ENCODE measurements around the gene LHPP.
"Not testable (repeated sequence)": the region's sequence is repeated elsewhere in the genome, so short reads cannot be mapped to it uniquely, and the experiment has no call there.

Gene LHPP

DNA sequence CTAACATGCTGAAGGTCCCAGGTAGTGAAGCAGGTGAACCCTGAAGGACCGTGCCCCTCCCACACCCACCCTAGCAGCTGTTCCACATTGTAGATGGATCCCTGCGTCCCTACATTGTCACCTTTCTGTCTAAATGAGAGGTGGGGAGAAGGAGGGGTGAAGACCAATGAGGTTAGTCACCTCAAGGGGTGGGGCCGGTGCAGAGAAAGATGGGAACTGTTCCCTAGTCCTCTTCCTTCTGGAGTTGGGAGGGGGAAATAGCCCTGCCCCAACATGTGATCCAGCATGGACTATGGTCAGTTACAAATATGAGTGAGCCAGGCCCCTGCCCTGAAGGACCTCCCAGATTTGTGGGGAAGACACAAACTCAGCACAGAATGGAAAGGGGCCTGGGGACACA lies 124.5 kb downstream of the LHPP start (continued):
- TF ChIP-seq ZNF654 (tag by site-specific recombination; IDR thresholded peaks at IDR 0.05; ENCODE audit: low read depth) (no peak), ZNF175 (tag by site-specific recombination; IDR thresholded peaks at IDR 0.05) (no peak), ZSCAN23 (tag by site-specific recombination; IDR thresholded peaks at IDR 0.05) (no peak)
- TF ChIP-seq, protein P1, sequence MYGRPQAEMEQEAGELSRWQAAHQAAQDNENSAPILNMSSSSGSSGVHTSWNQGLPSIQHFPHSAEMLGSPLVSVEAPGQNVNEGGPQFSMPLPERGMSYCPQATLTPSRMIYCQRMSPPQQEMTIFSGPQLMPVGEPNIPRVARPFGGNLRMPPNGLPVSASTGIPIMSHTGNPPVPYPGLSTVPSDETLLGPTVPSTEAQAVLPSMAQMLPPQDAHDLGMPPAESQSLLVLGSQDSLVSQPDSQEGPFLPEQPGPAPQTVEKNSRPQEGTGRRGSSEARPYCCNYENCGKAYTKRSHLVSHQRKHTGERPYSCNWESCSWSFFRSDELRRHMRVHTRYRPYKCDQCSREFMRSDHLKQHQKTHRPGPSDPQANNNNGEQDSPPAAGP (tag by site-specific recombination; IDR thresholded peaks at IDR 0.05), result no peak

DNA sequence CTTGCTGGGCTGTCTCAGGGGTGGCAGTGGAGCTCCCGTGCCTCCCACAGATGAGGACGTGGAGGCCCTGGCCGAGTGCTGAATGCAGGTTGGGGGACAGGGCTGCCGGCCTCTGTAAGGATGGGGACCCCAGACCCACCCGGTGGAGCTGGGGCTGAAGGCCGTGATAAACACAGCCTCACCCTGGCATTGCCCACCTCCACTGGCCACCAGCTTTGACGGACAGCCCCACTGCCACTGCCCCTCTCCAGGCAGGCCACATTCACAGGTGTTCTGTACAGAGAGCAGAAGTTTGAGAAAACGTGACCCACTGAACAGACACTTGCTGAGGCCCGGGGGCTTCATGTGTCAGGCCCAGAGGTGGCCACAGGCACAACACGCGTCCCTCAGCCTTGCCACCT lies 126.2 kb downstream of the LHPP start:
- Histone ChIP-seq H3K4me1 (ENCODE audit: control insufficient read depth, insufficient read depth, low read length) (no peaks in the 10 kb centered on the region), H3K9me3 (ENCODE audit: control insufficient read depth, insufficient read depth, low read depth, low read length) (no peaks in the 10 kb centered on the region), H3K36me3 (ENCODE audit: control insufficient read depth in 2 of 2, insufficient read depth in 1 of 2, low read length in 2 of 2) (no peaks in the 10 kb centered on the region), H3K4me3 (ENCODE audit: low read depth, low read length) (no peak overlapping the region), H3K27ac (ENCODE audit: extremely low read depth, low read depth, low read length) (no peak overlapping the region)
- ChIA-PET POLR2A (no interaction called here), CTCF (no interaction called here)
- TF ChIP-seq ZNF660 (tag by site-specific recombination; IDR thresholded peaks at IDR 0.05) (no peak), FEZF1 (tag by site-specific recombination; IDR thresholded peaks at IDR 0.05) (no peak), ZNF529 (tag by site-specific recombination; IDR thresholded peaks at IDR 0.05; ENCODE audit: insufficient replicate concordance) (no peak), ZNF629 (tag by site-specific recombination; IDR thresholded peaks at IDR 0.05) (no peak), SP3 (tag by site-specific recombination; IDR thresholded peaks at IDR 0.05) (no peak), RBAK (tag by site-specific recombination; IDR thresholded peaks at IDR 0.05) (no peak), ZNF121 (tag by site-specific recombination; IDR thresholded peaks at IDR 0.05) (no peak), ZNF596 (tag by site-specific recombination; IDR thresholded peaks at IDR 0.05) (no peak), ZNF777 (tag by site-specific recombination; IDR thresholded peaks at IDR 0.05; ENCODE audit: borderline replicate concordance) (no peak), ZNF404 (tag by site-specific recombination; IDR thresholded peaks at IDR 0.05) (no peak), KLF10 (tag by site-specific recombination; IDR thresholded peaks at IDR 0.05) (no peak), ZNF433 (tag by site-specific recombination; IDR thresholded peaks at IDR 0.05; ENCODE audit: low read depth) (no peak), ZNF555 (tag by site-specific recombination; conservative IDR thresholded peaks at IDR 0.05) (no peak), ZNF23 (tag by site-specific recombination; IDR thresholded peaks at IDR 0.05; ENCODE audit: borderline replicate concordance) (no peak)
- TF ChIP-seq, protein P2, sequence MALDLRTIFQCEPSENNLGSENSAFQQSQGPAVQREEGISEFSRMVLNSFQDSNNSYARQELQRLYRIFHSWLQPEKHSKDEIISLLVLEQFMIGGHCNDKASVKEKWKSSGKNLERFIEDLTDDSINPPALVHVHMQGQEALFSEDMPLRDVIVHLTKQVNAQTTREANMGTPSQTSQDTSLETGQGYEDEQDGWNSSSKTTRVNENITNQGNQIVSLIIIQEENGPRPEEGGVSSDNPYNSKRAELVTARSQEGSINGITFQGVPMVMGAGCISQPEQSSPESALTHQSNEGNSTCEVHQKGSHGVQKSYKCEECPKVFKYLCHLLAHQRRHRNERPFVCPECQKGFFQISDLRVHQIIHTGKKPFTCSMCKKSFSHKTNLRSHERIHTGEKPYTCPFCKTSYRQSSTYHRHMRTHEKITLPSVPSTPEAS (tag by site-specific recombination; IDR thresholded peaks at IDR 0.05), result no peak
- TF ChIP-seq, protein P3, sequence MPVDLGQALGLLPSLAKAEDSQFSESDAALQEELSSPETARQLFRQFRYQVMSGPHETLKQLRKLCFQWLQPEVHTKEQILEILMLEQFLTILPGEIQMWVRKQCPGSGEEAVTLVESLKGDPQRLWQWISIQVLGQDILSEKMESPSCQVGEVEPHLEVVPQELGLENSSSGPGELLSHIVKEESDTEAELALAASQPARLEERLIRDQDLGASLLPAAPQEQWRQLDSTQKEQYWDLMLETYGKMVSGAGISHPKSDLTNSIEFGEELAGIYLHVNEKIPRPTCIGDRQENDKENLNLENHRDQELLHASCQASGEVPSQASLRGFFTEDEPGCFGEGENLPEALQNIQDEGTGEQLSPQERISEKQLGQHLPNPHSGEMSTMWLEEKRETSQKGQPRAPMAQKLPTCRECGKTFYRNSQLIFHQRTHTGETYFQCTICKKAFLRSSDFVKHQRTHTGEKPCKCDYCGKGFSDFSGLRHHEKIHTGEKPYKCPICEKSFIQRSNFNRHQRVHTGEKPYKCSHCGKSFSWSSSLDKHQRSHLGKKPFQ (tag by site-specific recombination; IDR thresholded peaks at IDR 0.05), result no peak
- TF ChIP-seq, protein P4, sequence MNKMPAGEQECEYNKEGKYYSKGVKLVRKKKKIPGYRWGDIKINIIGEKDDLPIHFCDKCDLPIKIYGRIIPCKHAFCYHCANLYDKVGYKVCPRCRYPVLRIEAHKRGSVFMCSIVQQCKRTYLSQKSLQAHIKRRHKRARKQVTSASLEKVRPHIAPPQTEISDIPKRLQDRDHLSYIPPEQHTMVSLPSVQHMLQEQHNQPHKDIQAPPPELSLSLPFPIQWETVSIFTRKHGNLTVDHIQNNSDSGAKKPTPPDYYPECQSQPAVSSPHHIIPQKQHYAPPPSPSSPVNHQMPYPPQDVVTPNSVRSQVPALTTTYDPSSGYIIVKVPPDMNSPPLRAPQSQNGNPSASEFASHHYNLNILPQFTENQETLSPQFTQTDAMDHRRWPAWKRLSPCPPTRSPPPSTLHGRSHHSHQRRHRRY (tag by site-specific recombination; IDR thresholded peaks at IDR 0.05), result no peak
- TF ChIP-seq, protein P5, sequence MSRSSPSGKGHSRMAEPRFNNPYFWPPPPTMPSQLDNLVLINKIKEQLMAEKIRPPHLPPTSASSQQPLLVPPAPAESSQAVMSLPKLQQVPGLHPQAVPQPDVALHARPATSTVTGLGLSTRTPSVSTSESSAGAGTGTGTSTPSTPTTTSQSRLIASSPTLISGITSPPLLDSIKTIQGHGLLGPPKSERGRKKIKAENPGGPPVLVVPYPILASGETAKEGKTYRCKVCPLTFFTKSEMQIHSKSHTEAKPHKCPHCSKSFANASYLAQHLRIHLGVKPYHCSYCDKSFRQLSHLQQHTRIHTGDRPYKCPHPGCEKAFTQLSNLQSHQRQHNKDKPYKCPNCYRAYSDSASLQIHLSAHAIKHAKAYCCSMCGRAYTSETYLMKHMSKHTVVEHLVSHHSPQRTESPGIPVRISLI (tag by site-specific recombination; IDR thresholded peaks at IDR 0.05), result no peak
- TF ChIP-seq, protein P6, sequence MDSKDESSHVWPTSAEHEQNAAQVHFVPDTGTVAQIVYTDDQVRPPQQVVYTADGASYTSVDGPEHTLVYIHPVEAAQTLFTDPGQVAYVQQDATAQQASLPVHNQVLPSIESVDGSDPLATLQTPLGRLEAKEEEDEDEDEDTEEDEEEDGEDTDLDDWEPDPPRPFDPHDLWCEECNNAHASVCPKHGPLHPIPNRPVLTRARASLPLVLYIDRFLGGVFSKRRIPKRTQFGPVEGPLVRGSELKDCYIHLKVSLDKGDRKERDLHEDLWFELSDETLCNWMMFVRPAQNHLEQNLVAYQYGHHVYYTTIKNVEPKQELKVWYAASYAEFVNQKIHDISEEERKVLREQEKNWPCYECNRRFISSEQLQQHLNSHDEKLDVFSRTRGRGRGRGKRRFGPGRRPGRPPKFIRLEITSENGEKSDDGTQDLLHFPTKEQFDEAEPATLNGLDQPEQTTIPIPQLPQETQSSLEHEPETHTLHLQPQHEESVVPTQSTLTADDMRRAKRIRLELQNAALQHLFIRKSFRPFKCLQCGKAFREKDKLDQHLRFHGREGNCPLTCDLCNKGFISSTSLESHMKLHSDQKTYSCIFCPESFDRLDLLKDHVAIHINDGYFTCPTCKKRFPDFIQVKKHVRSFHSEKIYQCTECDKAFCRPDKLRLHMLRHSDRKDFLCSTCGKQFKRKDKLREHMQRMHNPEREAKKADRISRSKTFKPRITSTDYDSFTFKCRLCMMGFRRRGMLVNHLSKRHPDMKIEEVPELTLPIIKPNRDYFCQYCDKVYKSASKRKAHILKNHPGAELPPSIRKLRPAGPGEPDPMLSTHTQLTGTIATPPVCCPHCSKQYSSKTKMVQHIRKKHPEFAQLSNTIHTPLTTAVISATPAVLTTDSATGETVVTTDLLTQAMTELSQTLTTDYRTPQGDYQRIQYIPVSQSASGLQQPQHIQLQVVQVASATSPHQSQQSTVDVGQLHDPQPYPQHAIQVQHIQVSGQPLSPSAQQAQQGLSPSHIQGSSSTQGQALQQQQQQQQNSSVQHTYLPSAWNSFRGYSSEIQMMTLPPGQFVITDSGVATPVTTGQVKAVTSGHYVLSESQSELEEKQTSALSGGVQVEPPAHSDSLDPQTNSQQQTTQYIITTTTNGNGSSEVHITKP (tag by site-specific recombination; IDR thresholded peaks at IDR 0.05), result no peak
- TF ChIP-seq, protein P7, sequence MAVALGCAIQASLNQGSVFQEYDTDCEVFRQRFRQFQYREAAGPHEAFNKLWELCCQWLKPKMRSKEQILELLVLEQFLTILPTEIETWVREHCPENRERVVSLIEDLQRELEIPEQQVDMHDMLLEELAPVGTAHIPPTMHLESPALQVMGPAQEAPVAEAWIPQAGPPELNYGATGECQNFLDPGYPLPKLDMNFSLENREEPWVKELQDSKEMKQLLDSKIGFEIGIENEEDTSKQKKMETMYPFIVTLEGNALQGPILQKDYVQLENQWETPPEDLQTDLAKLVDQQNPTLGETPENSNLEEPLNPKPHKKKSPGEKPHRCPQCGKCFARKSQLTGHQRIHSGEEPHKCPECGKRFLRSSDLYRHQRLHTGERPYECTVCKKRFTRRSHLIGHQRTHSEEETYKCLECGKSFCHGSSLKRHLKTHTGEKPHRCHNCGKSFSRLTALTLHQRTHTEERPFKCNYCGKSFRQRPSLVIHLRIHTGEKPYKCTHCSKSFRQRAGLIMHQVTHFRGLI (tag by site-specific recombination; IDR thresholded peaks at IDR 0.05), result no peak

DNA sequence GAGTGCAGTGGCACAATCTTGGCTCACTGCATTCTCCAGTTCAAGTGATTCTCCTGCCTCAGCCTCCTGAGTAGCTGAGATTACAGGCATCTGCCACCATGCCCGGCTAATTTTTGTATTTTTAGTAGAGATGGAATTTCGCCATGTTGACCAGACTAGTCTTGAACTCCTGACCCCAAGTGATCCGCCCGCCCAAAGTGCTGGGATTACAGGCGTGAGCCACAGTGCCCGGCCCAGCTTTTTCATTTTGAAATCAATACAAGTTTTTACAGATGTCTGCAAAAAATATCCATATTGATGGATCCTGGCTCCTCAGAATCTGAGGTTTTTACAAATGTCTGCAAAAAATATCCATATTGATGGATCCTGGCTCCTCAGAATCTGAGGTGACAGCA lies 126.7 kb downstream of the LHPP start:
- H3K36me3 ChIP-seq (ENCODE audit: control insufficient read depth in 2 of 2, insufficient read depth in 1 of 2, low read length in 2 of 2); CTCF ChIA-PET; H3K4me3 ChIP-seq (ENCODE audit: low read depth, low read length); H3K27ac ChIP-seq (ENCODE audit: extremely low read depth, low read depth, low read length); POLR2A ChIA-PET; H3K9me3 ChIP-seq (ENCODE audit: control insufficient read depth, insufficient read depth, low read depth, low read length); H3K4me1 ChIP-seq (ENCODE audit: control insufficient read depth, insufficient read depth, low read length): not testable (repeated sequence)
